GM21423 (cell line): Measurements from ENCODE around the gene DFFA.
"Not testable (repeated sequence)": the region's sequence is repeated elsewhere in the genome, so short reads cannot be mapped to it uniquely, and the experiment has no call there.

Source experiments
- ATAC-seq: cut with Tn5 transposase; IDR thresholded peaks from one replicate; pipeline ENCODE4 v1.9.1; 2021; ENCODE audit warnings: mild to moderate bottlenecking, moderate library complexity; ENCODE audit not compliant: unreplicated experiment

DFFA gene

GRCh38 chr1:10470043-10470442 is 2.3 kb downstream of the DFFA start:
- no peak for ATAC-seq

DNA sequence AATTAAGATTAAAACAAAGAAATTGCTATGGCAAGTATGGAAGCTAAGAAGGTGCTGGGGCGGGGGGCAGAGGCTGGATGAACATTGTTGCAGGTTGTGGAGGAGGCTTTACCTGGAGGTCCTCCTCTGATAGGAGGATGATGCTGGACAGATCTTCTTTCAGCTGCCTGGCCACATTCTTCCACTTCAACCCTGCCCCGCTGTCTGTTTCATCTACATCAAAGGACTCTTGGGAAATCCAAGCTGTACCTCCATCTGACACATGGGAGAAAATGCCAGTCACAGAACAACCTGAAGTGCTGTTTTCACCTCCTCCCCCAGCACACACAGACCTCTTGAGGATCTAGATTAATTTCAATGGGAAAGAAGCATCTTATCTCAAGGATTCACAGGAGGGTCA is 5.3 kb downstream of the DFFA start:
- ATAC-seq, result no peak

- ATAC-seq, result no peak
Measured at GRCh38 chr1:10459184-10459583, 13.1 kb downstream of the DFFA start.

DNA sequence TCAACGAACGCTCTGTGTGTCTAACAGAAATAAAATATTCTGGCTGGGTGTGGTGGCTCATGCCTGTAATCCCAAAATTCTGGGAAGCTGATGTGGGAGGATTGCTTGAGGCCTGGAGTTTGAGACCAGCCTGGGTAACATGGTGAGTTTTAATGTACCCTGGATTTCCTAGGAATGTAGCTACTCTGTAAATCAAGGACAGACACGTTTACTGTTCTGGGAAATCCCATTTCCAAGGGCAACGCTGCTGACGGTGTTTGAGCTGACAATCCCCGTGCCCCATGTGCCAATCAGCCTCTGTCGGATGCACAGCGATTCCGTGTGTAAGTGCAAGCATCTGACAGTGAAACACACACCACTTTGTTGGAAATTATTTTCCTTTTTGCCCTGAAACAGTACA is 14.5 kb downstream of the DFFA start:
- ATAC-seq, result no peak

GRCh38 chr1:10457462-10457861 is 14.9 kb downstream of the DFFA start:
- ATAC-seq, result not testable (repeated sequence)

DNA sequence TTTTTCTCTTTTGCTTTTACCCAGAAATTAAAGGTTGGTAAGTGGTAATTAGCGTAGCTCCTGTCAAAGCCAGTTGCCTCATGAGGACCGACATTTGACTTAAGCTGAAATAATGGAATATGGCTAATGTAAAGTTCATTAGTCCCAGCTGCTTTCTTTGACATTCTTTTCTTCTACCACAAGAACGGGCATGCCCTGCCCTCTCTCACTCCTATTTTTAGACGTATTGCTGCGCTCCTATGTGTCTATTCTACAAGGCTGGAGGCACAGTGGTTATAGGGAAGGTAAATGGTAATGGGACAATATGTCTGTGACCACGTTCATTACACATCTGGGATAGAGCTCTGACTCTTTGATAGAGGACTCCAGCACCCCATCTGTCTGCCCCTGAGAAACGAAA is 15.7 kb downstream of the DFFA start:
- no peak for ATAC-seq

DNA sequence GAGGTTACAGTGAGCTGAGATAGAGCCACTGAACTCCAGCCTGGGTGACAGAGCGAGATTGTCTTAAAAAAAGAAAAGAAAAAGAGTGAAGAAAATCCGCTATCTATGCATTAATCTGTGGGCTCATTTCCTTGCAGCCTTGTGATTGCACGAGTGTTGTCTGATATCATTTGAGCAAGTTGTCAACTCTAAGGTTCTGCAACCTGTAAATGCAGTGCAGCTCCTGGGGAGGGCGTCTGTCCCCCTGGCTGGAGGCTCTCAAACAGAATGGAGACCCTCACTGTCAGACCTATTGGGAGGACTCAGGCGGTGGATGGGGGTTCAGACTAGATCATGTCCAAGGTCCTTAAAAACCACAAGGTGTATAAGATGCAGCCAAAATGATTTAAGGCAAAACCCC is 16.3 kb downstream of the DFFA start:
- ATAC-seq, result no peak

- ATAC-seq, result no peak
Measured at GRCh38 chr1:10451287-10451686, 21.0 kb downstream of the DFFA start.

DNA sequence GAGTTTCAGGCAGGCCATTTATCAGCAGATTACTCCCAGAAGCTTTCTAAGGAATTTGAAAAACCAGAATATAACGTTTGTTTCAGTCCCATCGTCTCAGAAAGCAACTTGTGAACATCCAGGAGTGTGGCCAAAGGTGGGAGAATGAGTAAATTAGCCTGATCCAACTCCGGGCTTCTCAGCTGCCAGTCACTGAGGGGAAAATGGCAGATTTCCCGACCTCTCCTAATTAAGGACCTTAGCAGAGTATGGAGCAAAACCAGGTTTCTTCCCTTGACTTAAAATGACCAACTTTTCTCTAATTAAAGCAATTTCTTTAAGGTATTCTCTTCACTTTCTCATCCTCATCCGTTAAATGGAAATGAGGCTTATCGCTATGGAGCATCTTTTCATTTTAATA is 21.5 kb downstream of the DFFA start:
- ATAC-seq, result no peak

- no peak for ATAC-seq
Measured at GRCh38 chr1:10450156-10450814, 22.0 kb downstream of the DFFA start.

- ATAC-seq, result no peak
Measured at GRCh38 chr1:10449751-10450150, 22.6 kb downstream of the DFFA start, which contains the start of gene CORT. Gene CORT, plus strand, starts transcription at chr1:10450031. Its CDS starts 193 bp downstream, at chr1:10450224.

GRCh38 chr1:10446790-10447422 is 25.4 kb downstream of the DFFA start:
- no peak for ATAC-seq

GRCh38 chr1:10444795-10445397 is 27.4 kb downstream of the DFFA start:
- no peak for ATAC-seq

DNA sequence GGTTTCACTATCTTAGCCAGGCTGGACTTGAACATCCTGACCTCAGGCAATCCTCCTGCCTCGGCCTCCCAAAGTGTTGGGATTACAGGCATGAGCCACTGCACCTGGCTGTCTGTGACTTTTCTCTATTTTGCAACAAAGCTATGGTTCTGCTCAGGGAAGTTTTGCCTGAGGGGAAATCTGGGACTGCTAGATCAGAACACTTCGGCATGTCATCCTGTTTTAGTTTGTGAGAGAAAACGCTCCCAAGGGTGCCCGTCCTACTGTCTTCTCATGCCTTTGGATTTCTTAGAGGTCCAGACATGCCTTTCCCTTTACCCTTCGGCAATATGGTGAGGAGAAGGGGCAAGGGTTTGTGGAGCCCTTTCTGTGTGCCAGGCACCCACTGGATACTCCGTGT is 28.1 kb downstream of the DFFA start:
- no peak for ATAC-seq

- no peak for ATAC-seq
Measured at GRCh38 chr1:10440794-10441193, 31.5 kb downstream of the DFFA start.

DNA sequence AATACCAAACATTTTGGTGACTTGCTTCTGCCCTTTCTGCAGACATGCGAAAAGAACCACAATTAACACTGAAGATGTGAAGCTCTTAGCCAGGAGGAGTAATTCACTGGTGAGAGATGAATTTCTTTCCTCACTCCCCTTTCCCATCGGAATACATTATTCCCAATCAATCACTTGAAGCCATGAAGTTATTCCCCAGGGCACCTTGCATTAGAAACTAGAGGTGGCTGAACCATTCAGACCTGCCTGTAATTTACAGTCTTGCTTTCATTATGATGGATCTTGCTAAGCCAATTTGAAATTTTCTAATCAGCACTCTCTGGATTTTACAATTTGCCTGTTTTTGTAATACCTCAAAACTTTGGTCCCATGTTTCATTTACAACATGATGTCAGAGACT is 32.0 kb downstream of the DFFA start:
- ATAC-seq, result no peak

GRCh38 chr1:10438677-10439163 is 33.6 kb downstream of the DFFA start:
- ATAC-seq, result no peak

DNA sequence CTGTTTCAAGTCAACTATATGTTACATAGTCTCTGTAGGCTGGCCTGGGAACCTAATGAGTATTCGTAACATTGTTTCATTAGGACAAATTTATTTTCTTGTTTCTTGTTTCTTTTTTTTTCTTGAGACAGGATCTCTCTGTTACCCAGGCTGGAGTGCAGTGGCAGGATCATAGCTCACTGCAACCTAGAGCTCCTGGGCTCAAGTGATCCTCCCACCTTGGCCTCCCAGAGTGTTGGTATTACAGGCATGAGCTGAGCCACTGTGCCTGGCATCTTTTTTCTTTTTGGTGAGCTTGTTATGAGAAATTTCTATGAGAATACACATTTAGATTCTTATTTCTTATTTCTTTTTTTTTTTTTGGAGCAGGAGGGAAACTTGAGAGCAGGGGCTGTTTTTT is 35.3 kb downstream of the DFFA start:
- no peak for ATAC-seq

DNA sequence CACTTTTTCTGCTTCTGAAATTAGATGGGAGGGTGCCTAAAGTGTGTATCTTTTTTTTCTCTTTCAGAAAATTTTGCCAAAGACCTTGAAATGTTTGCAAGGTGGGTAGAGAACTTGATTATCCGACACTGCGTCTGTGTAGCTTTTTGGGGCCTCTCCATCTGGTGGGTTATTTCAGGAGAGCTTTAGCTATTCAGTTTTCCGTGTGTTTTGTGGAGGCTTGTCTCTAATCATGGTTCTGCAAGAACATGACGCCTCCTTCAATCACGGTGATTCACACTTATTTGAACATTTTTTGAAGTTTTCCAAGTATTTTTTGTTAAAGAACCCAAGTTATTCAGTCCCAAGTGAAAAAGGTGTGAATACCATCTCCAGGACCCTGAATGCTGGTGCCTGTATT is 37.7 kb downstream of the DFFA start:
- ATAC-seq, result no peak

GRCh38 chr1:10433790-10434189 is 38.5 kb downstream of the DFFA start:
- ATAC-seq, result no peak

DNA sequence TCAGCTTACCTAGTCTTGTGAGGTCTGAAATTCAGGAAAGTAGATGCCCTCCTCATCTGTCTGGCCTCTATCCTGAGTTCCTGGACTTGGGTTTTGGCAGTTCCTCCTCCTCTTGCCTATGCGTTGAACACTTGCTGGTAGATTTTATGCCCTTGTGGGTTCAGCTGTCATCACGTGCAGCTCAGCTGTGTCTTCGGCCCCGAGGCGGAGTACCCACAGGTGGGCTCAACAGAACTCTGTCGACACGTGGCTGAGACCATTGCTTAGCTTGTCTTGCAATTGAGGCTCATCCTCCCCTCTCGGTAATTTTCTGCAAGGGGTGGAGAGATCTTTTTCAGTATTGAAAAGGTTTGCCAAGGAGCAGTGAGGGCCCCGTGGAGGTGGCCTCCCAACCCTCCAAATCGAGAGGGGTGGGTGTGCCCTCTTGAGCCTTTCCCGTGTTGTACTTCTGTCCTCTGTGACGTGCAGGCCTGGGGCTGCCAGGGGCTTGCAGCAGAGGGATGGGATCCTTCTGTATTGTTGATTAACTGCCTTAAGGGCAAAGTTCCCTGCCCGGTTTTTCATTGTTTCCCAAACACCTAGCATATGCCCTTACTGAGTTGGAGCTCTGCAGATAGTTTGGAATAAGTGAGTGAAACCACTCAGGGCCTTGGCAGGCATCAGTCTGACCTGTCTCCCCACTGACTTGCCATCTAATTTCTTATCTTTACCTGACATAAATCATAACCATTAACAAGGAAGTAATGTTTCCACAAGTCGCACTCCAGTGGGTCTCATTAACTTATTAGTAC is 39.2 kb downstream of the DFFA start:
- no peak for ATAC-seq
